ENCODE results near the gene NLRC5.
"Not testable (repeated sequence)": the region's sequence is repeated elsewhere in the genome, so short reads cannot be mapped to it uniquely, and the experiment has no call there.

NLRC5 gene

GRCh38 chr16:57055671-57056070 is 66.3 kb downstream of the NLRC5 start:
- Histone ChIP-seq H3K4me3 (no peak overlapping the region), H3K9me3 (no peaks in the 10 kb centered on the region), H3K27me3 (ENCODE audit: low read depth) (no peaks in the 10 kb centered on the region), H3K4me1 (no peaks in the 10 kb centered on the region), H3K36me3 (replicated peaks) (no peaks in the 10 kb centered on the region)
- in situ Hi-C loops (cut with MboI; ENCODE audit: low sequenced_read_pairs), result no loop called here
- DNase-seq (ENCODE audit: low spot score in 2 of 2), result no peak

- in situ Hi-C loops (cut with MboI; ENCODE audit: low sequenced_read_pairs), result no loop called here
- no peak for DNase-seq (ENCODE audit: low spot score in 2 of 2)
- Histone ChIP-seq H3K4me3 (no peak overlapping the region), H3K36me3 (replicated peaks) (no peaks in the 10 kb centered on the region), H3K4me1 (no peaks in the 10 kb centered on the region), H3K27me3 (ENCODE audit: low read depth) (no peaks in the 10 kb centered on the region), H3K9me3 (no peaks in the 10 kb centered on the region)
Measured at GRCh38 chr16:57058291-57058861, 69.0 kb downstream of the NLRC5 start.

GRCh38 chr16:57060323-57061083 is 71.1 kb downstream of the NLRC5 start:
- in situ Hi-C loops (cut with MboI; ENCODE audit: low sequenced_read_pairs), result no loop called here
- DNase-seq (ENCODE audit: low spot score in 2 of 2), result no peak
- no peak overlapping the region for H3K4me3 ChIP-seq
- no peaks in the 10 kb centered on the region for H3K27me3 ChIP-seq (ENCODE audit: low read depth)
- no peaks in the 10 kb centered on the region for H3K9me3 ChIP-seq
- H3K36me3 ChIP-seq (replicated peaks), result no peaks in the 10 kb centered on the region
- H3K4me1 ChIP-seq, result no peaks in the 10 kb centered on the region

- Histone ChIP-seq H3K36me3 (replicated peaks) (no peaks in the 10 kb centered on the region), H3K4me1 (no peaks in the 10 kb centered on the region), H3K4me3 (no peak overlapping the region), H3K27me3 (ENCODE audit: low read depth) (no peaks in the 10 kb centered on the region), H3K9me3 (no peaks in the 10 kb centered on the region)
- in situ Hi-C loops (cut with MboI; ENCODE audit: low sequenced_read_pairs), result no loop called here
- DNase-seq (ENCODE audit: low spot score in 2 of 2), result no peak
Measured at GRCh38 chr16:57061084-57061905, 71.9 kb downstream of the NLRC5 start.

GRCh38 chr16:57062329-57062728 is 73.0 kb downstream of the NLRC5 start:
- Histone ChIP-seq H3K9me3 (no peaks in the 10 kb centered on the region), H3K4me1 (no peaks in the 10 kb centered on the region), H3K4me3 (no peak overlapping the region), H3K27me3 (ENCODE audit: low read depth) (no peaks in the 10 kb centered on the region), H3K36me3 (replicated peaks) (no peaks in the 10 kb centered on the region)
- in situ Hi-C loops (cut with MboI; ENCODE audit: low sequenced_read_pairs), result no loop called here
- DNase-seq (ENCODE audit: low spot score in 2 of 2), result no peak

- H3K4me3 ChIP-seq; in situ Hi-C loops (cut with MboI; ENCODE audit: low sequenced_read_pairs); DNase-seq (ENCODE audit: low spot score in 2 of 2); H3K9me3 ChIP-seq; H3K36me3 ChIP-seq (replicated peaks); H3K27me3 ChIP-seq (ENCODE audit: low read depth); H3K4me1 ChIP-seq: not testable (repeated sequence)
Measured at GRCh38 chr16:57063189-57063588, 73.8 kb downstream of the NLRC5 start.

GRCh38 chr16:57064995-57065394 is 75.6 kb downstream of the NLRC5 start:
- Histone ChIP-seq H3K27me3 (ENCODE audit: low read depth) (no peaks in the 10 kb centered on the region), H3K4me3 (no peak overlapping the region), H3K9me3 (no peaks in the 10 kb centered on the region), H3K4me1 (no peaks in the 10 kb centered on the region), H3K36me3 (replicated peaks) (no peaks in the 10 kb centered on the region)
- DNase-seq (ENCODE audit: low spot score in 2 of 2), result no peak
- in situ Hi-C loops (cut with MboI; ENCODE audit: low sequenced_read_pairs), result no loop called here

GRCh38 chr16:57066625-57067024 is 77.3 kb downstream of the NLRC5 start:
- no peaks in the 10 kb centered on the region for H3K36me3 ChIP-seq (replicated peaks)
- in situ Hi-C loops (cut with MboI; ENCODE audit: low sequenced_read_pairs), result no loop called here
- DNase-seq (ENCODE audit: low spot score in 2 of 2), result no peak

GRCh38 chr16:57067347-57067746 is 78.0 kb downstream of the NLRC5 start:
- Histone ChIP-seq H3K4me1 (no peaks in the 10 kb centered on the region), H3K36me3 (replicated peaks) (no peaks in the 10 kb centered on the region), H3K27me3 (ENCODE audit: low read depth) (no peaks in the 10 kb centered on the region), H3K4me3 (no peak overlapping the region), H3K9me3 (no peaks in the 10 kb centered on the region)
- DNase-seq (ENCODE audit: low spot score in 2 of 2), result no peak
- in situ Hi-C loops (cut with MboI; ENCODE audit: low sequenced_read_pairs), result no loop called here

More at GRCh38 chr16:57066625-57067024, 77.3 kb downstream of the NLRC5 start:
- Histone ChIP-seq H3K4me1 (no peaks in the 10 kb centered on the region), H3K4me3 (no peak overlapping the region), H3K27me3 (ENCODE audit: low read depth) (no peaks in the 10 kb centered on the region), H3K9me3 (no peaks in the 10 kb centered on the region)

- H3K4me1 ChIP-seq, result no peaks in the 10 kb centered on the region
- H3K36me3 ChIP-seq (replicated peaks), result no peaks in the 10 kb centered on the region
- H3K9me3 ChIP-seq, result no peaks in the 10 kb centered on the region
- in situ Hi-C loops (cut with MboI; ENCODE audit: low sequenced_read_pairs), result no loop called here
- H3K27me3 ChIP-seq (ENCODE audit: low read depth), result no peaks in the 10 kb centered on the region
- no peak for DNase-seq (ENCODE audit: low spot score in 2 of 2)
- H3K4me3 ChIP-seq, result no peak overlapping the region
Measured at GRCh38 chr16:57069053-57069452, 79.7 kb downstream of the NLRC5 start.

- in situ Hi-C loops (cut with MboI; ENCODE audit: low sequenced_read_pairs), result no loop called here
- H3K9me3 ChIP-seq, result no peaks in the 10 kb centered on the region
- H3K27me3 ChIP-seq (ENCODE audit: low read depth), result no peaks in the 10 kb centered on the region
- no peaks in the 10 kb centered on the region for H3K36me3 ChIP-seq (replicated peaks)
- DNase-seq (ENCODE audit: low spot score in 2 of 2), result no peak
- H3K4me1 ChIP-seq, result no peaks in the 10 kb centered on the region
- no peak overlapping the region for H3K4me3 ChIP-seq
Measured at GRCh38 chr16:57069635-57070370, 80.4 kb downstream of the NLRC5 start.

GRCh38 chr16:57070424-57070823 is 81.1 kb downstream of the NLRC5 start:
- Histone ChIP-seq H3K4me3 (no peak overlapping the region), H3K27me3 (ENCODE audit: low read depth) (no peaks in the 10 kb centered on the region)

GRCh38 chr16:57071081-57071732 is 81.8 kb downstream of the NLRC5 start:
- DNase-seq (ENCODE audit: low spot score in 2 of 2); in situ Hi-C loops (cut with MboI; ENCODE audit: low sequenced_read_pairs); H3K27me3 ChIP-seq (ENCODE audit: low read depth); H3K4me3 ChIP-seq; H3K4me1 ChIP-seq; H3K36me3 ChIP-seq (replicated peaks); H3K9me3 ChIP-seq: not testable (repeated sequence)

More at GRCh38 chr16:57070424-57070823, 81.1 kb downstream of the NLRC5 start:
- H3K36me3 ChIP-seq (replicated peaks), result no peaks in the 10 kb centered on the region
- H3K9me3 ChIP-seq, result no peaks in the 10 kb centered on the region
- in situ Hi-C loops (cut with MboI; ENCODE audit: low sequenced_read_pairs), result no loop called here
- no peaks in the 10 kb centered on the region for H3K4me1 ChIP-seq
- DNase-seq (ENCODE audit: low spot score in 2 of 2), result no peak
